PC-3 (cell line): ENCODE measurements around the gene ALKBH3. TPM values are rescaled to one million over a fixed set of nuclear protein-coding genes. Genes with fewer than 3 reads are reported as not detected.
A peak's percentile ranks its signal among the peaks of the same experiment; 100 is the strongest.

Experiments
- ATAC-seq: fragments of 200-7000 bp; cut with Tn5 transposase; 2 replicates; pipeline ENCODE4 v1.9.1; 2020; ENCODE audit warnings: mild to moderate bottlenecking, moderate library complexity
- BruUV-seq: library from RNA; stranded (reverse); fragments of 400-500 nt; replicated peaks from 2 replicates; lab custom pipeline; 2021; lab: Mats Ljungman, UMichigan
- CTCF ChIA-PET: fragments of 300-600 bp; sonication (Branson Sonifier 250); formaldehyde crosslinking; loops from one replicate; lab custom pipeline; 2022; ENCODE audit warnings: antibody characterized with exemption; lab: Charles Lee
- POLR2A ChIA-PET: fragments of 300-600 bp; sonication (Branson Sonifier 250); formaldehyde crosslinking; loops from one replicate; lab custom pipeline; 2022; ENCODE audit warnings: antibody characterized with exemption; ENCODE audit not compliant: unreplicated experiment; lab: Charles Lee
- DNase-seq: peaks from one replicate; pipeline ENCODE4 v3.0.0-alpha.2; 2015
- H2AFZ ChIP-seq: fragments of 300-600 bp; sonication (generic); 2 replicates; pipeline ENCODE4 v1.6.0; 2016; ENCODE audit warnings: antibody characterized with exemption, low read length
- H3F3A ChIP-seq: fragments of 300-600 bp; sonication (generic); one replicate; pipeline ENCODE4 v1.6.0; 2017; ENCODE audit warnings: antibody characterized with exemption, low read length, control low read depth, mild to moderate bottlenecking; ENCODE audit not compliant: unreplicated experiment
- H3K27ac ChIP-seq: fragments of 300-600 bp; sonication (generic); 2 replicates; pipeline ENCODE4 v1.5.1; 2016; ENCODE audit warnings: mild to moderate bottlenecking, low read length
- H3K27me3 ChIP-seq: fragments of 300-600 bp; sonication (generic); 2 replicates; pipeline ENCODE4 v1.6.1; 2016; ENCODE audit warnings: low read length, mixed read lengths
- H3K36me3 ChIP-seq: fragments of 300-600 bp; sonication (generic); 2 replicates; pipeline ENCODE4 v1.6.1; 2016; ENCODE audit warnings: low read depth, mixed run types, low read length, mixed read lengths
- H3K4me1 ChIP-seq: fragments of 300-600 bp; sonication (generic); 2 replicates; pipeline ENCODE4 v1.5.1; 2016; ENCODE audit warnings: low read length; ENCODE audit not compliant: insufficient read depth
- H3K4me2 ChIP-seq: fragments of 300-600 bp; sonication (generic); 2 replicates; pipeline ENCODE4 v1.6.0; 2016; ENCODE audit warnings: low read length
- H3K4me3 ChIP-seq: fragments of 300-600 bp; sonication (generic); 2 replicates; pipeline ENCODE4 v1.5.1; 2016; ENCODE audit warnings: mild to moderate bottlenecking, low read length, mixed read lengths
- H3K79me2 ChIP-seq: fragments of 300-600 bp; sonication (generic); 2 replicates; pipeline ENCODE4 v1.6.1; 2017; ENCODE audit warnings: low read length, mixed read lengths
- H3K9ac ChIP-seq: fragments of 300-600 bp; sonication (generic); 2 replicates; pipeline ENCODE4 v1.6.0; 2016; ENCODE audit warnings: mild to moderate bottlenecking, low read length
- H3K9me2 ChIP-seq: fragments of 300-600 bp; sonication (generic); replicated peaks from 2 replicates; pipeline ENCODE4 v1.6.1; 2016; ENCODE audit warnings: mixed run types, low read length, mixed read lengths
- H3K9me3 ChIP-seq: fragments of 300-600 bp; sonication (generic); 2 replicates; pipeline ENCODE4 v1.6.1; 2016; ENCODE audit warnings: low read length, mixed read lengths
- H4K20me1 ChIP-seq: fragments of 300-600 bp; sonication (generic); 2 replicates; pipeline ENCODE4 v1.6.1; 2016; ENCODE audit warnings: low read length, mixed read lengths
- CTCF ChIP-seq: fragments of 300-600 bp; sonication (generic); conservative IDR thresholded peaks from 2 replicates; pipeline ENCODE4 v1.5.1; 2017; ENCODE audit warnings: antibody characterized with exemption, low read depth, mild to moderate bottlenecking, low read length
- EZH2 ChIP-seq: fragments of 300-600 bp; sonication (generic); IDR thresholded peaks from one replicate; pipeline ENCODE4 v1.6.1; 2017; ENCODE audit warnings: antibody characterized with exemption, mild to moderate bottlenecking, low read length; ENCODE audit not compliant: unreplicated experiment
- EZH2phosphoT487 ChIP-seq: fragments of 300-600 bp; sonication (generic); IDR thresholded peaks from 2 replicates; pipeline ENCODE4 v1.6.1; 2018; ENCODE audit warnings: mild to moderate bottlenecking, antibody characterized with exemption, low read length, borderline replicate concordance
- intact Hi-C: fragments of 100-400 bp; cut with micrococcal nuclease; formaldehyde crosslinking; loops from 2 replicates; pipeline ENCODE4 v1.9.0; 2023
- total RNA-seq: library from RNA; depleted of rRNA; stranded (reverse); fragments of >200 nt; gene quantifications from 2 replicates; pipeline ENCODE4 v1.2.3, GENCODE V29; 2014

The ALKBH3 gene
- total RNA-seq, 1 experiment from 2014 or later, result 55.5 TPM

DNA sequence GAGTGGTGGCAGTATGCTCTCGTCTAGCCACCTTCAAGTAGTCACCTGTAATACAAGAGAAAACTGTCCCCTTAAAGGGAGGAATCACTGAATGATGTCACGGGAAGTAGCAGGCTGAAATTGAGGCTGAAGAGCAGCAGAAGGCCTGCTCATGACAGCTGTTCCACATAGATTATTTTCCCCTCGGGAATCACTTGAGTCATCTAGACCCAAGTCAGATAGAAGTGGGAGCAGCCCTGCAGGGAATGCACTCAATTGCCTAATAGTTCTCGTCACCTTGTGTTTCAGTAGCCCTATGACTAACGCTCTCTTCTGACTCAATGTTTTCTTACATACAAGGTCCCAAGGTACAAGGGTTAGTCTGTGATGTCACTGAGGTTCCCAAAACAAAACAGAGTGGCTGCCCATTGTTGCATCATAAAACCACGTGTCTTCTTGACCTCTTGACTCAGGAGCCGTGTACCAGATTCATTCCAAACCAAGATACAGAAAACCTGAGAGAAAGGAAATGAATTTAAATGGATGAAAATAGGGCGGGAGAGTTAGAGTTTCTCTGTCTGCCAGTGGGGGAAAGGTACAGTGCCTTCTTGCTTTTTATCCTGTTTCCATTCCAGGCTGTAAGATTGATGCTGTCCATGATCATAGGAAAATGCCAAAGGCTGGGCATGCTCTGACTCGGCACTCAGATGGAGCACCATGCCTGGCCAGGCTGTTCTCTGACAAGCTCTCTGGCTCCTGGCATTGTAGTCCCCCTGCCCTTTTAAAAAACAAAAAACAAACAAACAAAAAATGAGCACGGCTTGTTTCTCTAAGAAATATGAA is 40.2 kb downstream of the ALKBH3 start:
- H4K20me1 ChIP-seq, result no peaks in the 10 kb centered on the region
- ATAC-seq (peak; percentile 83), DNase-seq (peak; percentile 95)
- no peak for TF ChIP-seq CTCF
- TF ChIP-seq EZH2, result no peak
- TF ChIP-seq EZH2phosphoT487, result no peak
- ChIA-PET CTCF (no interaction called here), POLR2A (interaction anchor here (0.6 kb wide), 1 partner anchor 240 kb away, joined by 3 read pairs; the partner anchor contains the start of gene HSD17B12)
- H3K79me2 ChIP-seq, result no peaks in the 10 kb centered on the region
- H3K9me3 ChIP-seq, result no peaks in the 10 kb centered on the region
- BruUV-seq, result TSS peak; percentile 23
- H3K9ac ChIP-seq, result peak overlapping the region; percentile 23; the same call in 1 of the 2 replicates
- peaks cover 27% of the 10 kb centered on the region for H3K4me1 ChIP-seq
- H3K36me3 ChIP-seq, result peaks cover 10% of the 10 kb centered on the region; the same call in 1 of the 2 replicates
- H3K27me3 ChIP-seq, result no peaks in the 10 kb centered on the region
- H2AFZ ChIP-seq, result no peak overlapping the region
- intact Hi-C loops, result no loop called here
- H3F3A ChIP-seq, result peaks cover 4% of the 10 kb centered on the region
- no peak overlapping the region for H3K4me2 ChIP-seq
- no peaks in the 10 kb centered on the region for H3K9me2 ChIP-seq
- peak overlapping the region; percentile 81 for H3K27ac ChIP-seq
- no peak overlapping the region for H3K4me3 ChIP-seq

GRCh38 chr11:43921561-43922294 is 41.1 kb downstream of the ALKBH3 start:
- no peaks in the 10 kb centered on the region for H3K9me2 ChIP-seq
- H3K36me3 ChIP-seq, result peaks cover 10% of the 10 kb centered on the region; the same call in 1 of the 2 replicates
- CTCF ChIA-PET, result no interaction called here
- BruUV-seq, result no TSS peak
- H4K20me1 ChIP-seq, result no peaks in the 10 kb centered on the region
- no peaks in the 10 kb centered on the region for H3K27me3 ChIP-seq
- H3K79me2 ChIP-seq, result no peaks in the 10 kb centered on the region
- intact Hi-C loops, result no loop called here
- H3K4me1 ChIP-seq, result peaks cover 27% of the 10 kb centered on the region
- H3K4me2 ChIP-seq, result no peak overlapping the region
- DNase-seq, result no peak
- no peaks in the 10 kb centered on the region for H3K9me3 ChIP-seq
- H3K4me3 ChIP-seq, result no peak overlapping the region
- ATAC-seq, result no peak
- TF ChIP-seq EZH2phosphoT487 (no peak), CTCF (no peak), EZH2 (no peak)
- H3K27ac ChIP-seq, result peak overlapping the region; percentile 72
- H3F3A ChIP-seq, result peaks cover 4% of the 10 kb centered on the region
- H2AFZ ChIP-seq, result no peak overlapping the region
- POLR2A ChIA-PET, result no interaction called here
- no peak overlapping the region for H3K9ac ChIP-seq
